HG03097 (cell line): ENCODE results near the gene PXN.
"Not testable (repeated sequence)": the region's sequence is repeated elsewhere in the genome, so short reads cannot be mapped to it uniquely, and the experiment has no call there.

Source experiments
- ATAC-seq: cut with Tn5 transposase; IDR thresholded peaks from one replicate; pipeline ENCODE4 v1.9.1; 2021; ENCODE audit not compliant: unreplicated experiment, low FRiP score

PXN gene

DNA sequence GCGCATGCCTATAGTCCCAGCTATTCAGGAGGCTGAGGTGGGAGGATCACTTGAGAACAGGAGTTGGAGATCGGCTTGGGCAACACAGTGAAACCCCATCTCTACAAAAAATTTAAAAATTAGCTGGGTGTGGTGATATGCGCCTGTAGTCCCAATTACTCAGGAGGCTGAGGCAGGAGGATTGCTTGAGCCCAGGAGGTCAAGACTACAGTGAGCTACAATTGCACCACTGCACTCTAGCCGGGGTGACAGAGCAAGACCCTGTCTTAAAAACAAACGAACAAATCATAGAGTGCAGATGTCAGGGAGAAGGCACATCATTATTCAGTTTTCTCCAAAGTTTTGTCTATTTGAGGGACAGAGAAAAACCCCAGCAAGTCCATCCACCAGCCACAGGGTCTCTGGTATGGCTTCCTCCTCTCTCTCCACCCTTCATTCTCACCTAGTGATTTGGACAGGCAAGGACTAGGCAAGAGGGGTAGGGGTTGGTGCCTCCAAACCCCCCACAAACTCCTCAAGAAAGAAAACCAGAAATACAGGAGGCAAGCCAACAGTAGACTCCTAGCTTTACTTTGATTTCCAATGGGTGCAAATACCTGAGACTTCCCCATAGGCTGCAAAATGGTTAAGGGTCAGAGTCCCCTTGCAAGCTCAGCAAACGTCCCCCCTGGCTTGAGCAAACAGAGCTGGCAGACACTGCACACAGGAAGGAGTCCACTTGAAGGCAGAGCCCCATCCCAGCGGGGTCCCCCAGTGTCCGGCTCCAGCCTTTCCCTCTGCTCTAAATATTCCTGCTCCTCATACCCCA, 38.1 kb downstream of the PXN start:
- no peak for ATAC-seq

DNA sequence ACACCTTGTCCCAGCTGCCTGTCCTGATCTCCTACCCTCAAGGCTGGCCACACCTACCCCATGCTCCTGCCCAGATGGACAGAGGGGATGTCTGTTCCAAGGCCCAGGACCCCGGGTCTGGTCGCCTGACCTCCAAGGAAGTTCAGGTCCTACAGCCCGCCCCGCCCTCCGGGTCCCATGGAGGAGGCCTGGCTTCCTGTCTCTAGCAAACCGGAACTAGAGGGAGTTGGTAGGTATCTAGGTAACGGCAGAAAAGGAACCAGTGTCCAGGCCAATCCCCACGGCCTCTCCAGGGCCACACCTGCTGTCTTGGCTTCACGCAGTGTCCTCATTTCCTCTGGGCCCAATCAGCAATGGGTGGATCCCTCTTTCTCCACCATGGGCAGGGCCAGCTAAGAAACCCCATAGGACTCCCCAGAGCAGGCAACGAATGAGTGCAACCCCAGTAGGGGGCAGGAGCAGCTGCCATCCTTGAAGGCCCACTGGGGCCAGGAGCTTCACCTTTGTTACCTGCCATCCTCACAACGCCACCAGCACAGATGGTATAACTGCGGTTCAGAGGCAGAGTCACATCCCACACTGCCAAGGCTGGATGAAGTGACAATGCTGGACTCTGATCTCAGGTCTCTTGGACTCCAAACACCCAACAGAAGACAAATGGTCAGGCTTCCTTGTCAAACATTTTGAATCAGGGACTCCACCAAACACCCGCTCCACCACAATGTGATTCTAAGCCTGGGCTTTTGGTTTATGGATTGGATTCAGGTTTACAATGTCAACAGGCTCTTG, 39.5 kb downstream of the PXN start:
- no peak for ATAC-seq

DNA sequence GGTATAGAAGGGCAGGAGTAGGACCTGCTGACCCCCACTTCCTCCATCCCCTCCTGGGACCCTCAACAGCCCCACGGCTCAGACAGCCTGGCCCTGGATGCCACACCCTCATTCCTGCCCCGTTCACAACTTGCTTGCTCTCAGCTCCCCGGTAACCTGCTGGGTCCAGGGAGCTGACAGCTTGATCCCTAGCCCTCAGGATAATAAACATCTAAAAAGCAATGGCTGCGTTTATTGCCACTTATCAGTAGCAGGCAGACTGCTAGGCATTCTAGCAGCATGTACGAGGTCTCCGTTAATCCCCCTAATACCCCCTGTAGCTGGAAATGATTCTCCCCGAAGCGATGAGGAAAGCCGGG, 40.4 kb downstream of the PXN start:
- ATAC-seq: no peak

DNA sequence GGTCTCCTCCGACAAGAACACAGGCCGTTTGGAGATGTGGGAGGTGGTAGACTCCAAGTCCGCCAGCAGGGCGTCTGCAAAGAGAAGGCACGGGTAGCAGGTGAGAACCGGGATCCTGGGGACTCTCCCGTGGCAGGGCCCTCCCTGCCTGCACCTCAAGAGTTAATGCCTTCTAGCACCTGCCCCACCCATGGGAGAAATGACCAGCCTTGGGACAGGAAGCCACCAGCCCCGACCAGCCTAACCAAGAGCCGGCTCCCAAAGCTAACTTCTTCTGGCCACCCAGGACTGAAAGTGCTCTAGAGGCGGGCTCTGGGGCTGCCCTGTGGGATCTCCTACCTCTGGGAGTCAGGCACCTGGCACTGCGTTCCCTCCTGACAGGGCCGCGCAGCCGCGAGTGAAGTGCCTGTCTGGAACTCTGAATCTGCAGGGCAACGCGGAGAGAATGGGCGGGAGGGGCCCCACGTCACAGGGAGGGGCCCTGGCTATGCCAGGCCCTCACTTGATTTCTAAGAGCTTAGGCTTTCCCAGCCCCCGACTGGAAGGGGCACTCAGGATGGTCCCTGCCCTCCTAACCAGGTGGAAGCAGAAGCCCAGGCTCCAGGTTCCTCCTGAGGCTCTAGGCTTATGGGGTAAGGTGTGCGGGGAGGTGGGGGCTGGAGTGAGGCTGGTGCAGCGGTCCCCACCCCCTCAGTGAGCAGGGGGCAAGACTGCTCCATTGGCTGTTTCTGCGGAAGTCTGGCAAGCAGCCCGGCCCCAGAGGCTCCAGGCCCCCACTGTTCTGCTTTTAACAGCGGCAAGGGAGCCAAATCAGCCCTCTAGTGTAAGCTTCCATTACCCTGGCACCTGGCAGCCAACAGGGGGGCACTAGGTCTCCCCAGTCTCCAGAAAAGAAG, 41.0 kb downstream of the PXN start:
- ATAC-seq: no peak

DNA sequence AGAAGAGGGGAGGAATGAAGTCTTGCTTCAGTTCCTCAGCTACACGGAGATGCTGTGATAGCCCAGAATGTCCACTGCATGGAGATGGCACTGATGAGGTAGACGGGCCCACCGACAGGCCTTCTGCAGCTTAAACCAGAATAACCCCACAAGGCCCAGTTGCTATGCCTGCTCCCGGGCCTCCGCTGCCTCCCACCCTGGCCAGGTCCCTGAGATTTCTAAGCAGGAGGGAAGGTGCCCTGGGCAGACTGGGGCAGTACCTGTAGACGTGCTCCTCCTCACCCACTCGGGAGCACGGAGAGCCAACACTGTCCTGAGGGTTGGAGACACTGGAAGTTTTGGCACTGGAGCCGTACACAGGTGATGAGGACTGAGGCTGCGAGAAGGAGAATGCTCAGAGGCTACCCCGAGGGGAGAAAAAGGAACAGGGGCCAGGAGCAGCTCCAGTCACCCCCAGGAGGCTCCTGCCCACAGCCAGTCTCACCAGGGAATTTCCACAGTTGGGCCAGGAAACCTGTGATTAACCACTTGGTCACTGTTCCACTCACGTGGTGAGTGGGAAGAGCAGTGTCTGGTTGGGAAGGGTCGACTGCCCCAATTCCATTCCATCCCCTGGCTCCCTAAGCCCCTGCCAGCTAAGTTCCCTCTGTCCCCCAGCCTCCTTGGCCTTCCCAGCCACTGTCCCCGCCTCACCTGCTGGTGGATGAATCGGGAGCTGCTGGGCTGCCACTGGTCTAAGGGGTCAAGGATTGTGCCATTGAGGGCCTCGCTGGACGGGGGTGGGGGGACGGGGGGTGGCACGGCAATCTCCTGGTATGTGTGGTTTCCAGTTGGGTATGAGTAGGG, 41.8 kb downstream of the PXN start:
- ATAC-seq: no peak

DNA sequence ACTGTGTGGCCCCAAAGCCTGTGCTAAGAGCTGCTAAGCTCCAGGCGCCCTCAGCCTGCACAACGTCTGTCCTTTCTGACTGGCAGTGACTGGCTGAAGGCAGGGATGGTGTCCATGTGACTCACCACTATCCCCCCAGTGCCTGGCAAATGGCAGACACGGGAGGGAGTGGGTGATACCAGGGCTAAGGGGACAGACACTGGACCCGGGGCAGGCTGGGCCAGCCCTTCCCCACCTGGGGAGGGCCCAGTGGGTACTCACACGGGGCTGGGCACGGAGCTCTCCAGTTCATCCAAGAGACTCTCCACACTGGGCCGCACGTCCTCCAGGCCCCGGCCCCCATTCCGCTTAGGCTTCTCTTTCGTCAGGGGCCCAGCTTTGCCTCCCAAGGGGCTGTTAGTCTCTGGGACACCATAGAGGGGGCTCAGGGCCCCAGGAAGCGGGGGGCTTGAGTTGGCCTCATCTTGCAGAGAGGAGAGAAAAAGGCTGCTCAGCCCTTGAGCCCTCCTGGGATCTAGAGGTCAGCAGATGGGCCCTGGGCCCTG, 43.2 kb downstream of the PXN start:
- ATAC-seq: no peak

DNA sequence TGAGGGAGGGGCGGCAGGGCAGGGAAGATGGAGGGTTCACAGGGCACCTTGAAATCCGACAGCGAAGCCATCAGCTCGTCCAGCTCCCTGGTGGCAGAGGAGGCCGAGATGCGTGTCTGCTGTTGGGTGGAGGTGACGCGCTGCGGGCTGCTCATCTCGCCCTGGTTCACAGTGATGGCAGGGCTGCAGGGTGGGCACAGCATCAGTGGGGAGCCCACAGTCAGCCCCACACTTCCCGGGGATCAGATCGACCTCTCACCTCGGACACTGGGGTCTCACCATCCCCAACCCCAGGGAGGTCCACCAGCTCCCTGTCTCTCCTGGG, 44.0 kb downstream of the PXN start:
- no peak for ATAC-seq

DNA sequence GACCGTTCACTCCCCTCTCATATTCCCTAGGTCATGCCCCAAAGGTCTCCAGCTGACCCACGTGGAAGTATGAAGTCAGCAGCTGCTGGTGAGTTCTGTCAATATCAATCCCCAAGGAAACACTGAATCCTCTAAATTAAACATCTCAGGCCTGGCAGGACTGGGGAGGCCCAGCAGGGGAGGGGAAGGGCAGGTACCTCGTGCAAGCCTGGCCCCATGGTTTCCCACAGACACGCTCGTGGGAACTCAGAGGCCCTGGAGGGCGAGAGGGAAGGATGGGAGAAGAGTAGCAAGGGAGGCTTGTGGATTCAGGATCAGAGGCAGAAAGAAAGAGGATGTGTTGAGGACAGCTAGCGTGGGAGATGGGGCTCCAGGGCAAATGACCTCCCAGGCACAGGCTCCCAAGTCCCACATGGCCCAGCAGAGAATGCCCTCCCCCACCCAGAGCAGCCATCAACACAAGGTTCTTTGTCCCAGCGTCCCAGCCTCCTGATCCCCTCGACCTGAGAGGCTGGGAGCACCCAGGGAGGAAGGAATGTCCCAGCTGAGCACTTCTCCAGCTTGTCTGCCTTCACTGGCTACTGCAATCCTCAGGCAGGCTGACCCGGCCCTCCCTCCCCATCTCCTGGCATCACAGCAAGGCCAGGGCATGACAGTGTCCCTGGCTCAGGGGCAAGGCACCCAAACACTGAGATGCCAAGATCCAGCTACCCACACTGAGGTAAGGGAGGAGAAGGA, 44.5 kb downstream of the PXN start:
- no peak for ATAC-seq

DNA sequence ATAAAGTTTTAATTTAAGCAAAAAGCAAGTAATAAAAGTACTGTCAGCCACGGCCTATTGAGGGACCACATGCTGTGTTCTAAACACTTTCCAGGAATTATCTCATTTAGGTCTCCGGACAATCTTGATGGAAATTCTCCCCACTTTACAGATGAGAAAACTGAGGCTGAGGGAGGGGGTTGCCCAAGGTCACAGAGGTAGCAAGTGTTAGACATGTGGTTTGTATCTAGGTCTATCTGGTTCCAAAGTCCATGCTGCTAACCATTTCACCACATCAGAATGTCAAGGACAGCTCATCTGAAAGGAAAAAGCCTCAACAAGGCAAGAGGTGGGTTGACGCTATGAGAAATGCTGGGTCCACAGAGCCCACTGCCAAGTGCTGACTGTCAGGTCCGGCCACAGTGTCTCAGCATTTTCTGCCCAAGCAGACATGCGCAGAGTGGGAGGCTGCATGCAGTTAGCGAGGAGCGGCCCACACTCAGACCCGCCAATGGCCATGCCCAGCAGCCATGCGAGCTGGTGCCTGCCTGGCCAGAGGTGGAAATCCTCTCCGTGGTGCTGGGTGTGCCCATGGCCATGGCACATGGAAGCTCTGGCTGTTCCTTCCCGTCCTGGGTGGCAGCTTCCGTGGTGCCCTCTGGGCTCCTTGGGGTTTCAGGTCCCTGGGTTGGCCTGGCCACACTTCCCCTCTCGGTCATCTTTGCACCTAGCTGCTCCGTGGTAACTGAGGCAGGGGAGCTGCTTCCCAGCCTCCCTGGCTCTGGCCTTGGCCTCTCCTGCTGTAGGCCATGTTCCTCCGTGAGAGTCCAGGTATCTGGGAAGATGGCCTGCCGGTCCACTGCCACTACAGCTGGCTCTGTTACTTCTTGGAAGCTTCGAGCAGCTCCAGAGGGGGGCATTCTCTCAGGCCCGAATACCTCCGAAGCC, 46.6 kb downstream of the PXN start:
- ATAC-seq: no peak

DNA sequence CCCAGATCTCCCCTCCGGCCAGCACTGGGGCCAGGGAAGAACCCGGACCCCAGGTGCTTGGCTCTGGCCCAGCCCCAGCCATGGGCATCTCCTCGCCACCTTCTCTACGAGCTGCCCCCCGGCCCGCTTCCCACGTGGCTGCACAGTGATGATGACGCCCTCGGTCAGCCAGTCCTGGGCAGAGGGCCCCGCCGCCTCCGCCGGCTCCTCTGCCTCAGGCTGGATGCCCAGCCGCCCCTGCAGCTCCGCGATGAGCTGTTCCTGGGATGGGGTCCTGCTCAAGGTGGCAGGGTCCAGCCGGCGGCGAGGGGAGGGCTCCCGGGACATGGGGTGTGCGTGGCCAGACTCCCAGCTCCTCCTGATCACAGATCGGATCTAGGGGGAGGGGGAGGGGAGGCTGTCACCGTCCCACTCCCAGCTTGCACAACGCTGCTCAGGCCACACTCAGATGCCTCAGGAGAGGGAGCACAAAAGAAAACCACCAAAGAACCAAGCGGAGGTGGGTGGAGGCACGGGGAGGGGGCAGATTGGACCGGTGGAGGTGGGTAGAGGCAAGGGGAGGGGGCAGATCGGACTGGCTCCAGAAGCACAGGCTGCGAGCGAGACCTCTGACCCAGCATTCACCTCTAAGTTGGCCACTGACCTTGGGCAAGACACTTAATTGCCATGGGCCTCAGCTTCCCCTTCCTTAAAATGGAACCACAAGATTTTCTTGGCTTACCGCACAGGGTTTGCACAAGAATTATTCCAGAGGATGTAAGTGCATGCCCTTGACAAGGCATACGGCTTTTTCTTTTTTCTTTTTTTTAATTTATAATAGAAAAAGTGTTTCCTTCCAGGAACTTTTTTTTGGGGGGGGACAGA, 48.6 kb downstream of the PXN start:
- ATAC-seq: no peak

DNA sequence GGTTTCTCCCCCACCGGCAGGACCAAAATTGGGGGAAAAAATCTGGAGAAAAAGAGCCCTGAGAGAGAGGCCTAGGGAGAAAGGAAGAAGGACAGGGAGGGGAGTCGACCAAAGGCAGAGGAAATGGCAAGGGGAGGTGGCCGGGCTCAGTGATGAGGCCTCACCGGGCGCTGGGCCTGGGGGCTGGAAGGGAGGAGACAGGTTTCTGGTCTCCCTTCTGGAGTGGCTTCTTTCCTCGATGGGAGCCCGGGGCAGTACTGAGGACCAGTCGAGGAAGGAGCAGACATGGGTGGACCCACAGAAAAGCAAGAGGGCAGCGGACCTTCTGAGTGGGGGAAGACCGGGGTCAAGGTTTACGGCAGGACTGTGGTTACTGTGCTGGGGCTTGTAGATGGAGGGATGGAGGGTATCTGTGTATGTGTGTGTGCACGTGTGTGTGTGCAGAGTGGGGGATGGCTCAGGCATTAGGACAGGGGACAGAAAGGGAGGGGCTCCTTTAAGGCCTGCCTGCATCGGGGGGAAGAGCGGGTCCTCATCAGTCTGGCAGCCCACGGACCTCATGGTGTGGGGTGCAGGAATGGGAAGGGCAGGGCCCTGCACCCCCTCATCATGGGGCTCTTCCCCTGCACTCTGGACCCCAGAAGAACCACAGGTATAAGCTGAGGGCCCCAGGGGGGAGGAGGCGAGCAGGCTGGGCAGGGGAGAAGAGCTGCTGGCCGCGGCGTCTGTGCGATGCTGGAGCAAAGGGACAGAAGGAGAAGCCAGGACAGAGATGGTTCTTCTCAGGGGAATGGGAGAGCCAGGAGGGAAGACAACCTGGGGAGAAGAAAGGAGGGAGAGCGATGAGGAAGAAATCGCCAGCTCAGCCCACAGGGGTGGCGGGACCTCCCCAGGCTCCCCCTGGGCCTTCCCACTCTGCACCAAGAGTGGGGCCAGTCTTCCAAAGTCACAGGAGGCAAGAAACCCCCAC, 49.5 kb downstream of the PXN start:
- no peak for ATAC-seq

DNA sequence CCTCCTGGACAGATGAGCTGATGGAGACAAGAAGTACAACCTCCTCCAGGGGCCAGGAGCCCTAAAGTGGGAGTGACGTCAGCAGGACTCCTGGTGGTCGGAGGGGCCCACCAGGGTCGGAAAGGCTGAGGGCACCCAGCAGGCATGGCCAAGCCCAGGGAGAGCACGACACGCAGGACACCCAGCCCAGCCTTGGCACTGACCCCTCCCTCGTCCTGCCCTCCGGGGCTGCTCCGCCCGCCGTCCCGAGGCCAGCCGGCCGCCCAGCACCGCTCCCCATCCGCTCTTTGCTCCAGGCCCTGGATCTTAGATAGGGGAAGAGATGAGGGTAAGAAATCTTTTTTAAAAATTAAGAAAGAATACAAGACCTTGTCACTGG, 50.2 kb downstream of the PXN start:
- no peak for ATAC-seq

DNA sequence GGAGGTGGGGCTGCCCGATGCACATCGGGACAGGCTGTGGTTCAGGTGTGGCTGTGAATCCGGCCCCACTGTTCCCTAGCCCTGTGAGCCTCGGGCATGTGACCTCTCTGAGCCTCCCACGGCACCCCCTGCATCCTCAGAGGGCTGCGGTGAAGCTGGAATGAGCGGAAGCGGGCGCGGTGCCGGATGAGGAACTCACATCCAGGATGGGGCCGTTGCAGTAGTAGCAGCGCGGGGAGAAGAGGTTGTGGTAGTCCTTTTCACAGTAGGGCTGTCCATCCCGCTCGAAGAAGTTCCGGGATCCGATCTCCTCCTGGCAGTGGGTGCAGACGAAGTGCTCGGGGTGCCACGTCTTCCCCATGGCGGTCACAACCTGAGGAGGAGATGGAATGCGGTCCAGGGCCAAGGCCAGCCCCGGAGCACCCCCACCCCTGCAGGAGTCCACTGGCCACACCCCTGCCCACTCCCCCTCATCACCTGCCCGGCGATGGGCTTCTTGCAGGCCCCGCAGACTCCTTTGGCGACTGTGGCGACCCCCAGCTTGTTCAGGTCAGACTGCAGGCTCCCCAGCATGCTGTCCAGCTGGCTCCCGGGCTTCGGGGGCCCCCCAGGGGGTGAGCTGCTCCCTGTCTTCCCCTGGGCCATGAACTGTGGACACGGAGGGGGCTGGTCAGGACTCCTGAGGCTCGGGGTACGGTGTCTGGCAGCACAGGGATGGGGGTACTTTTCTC, 50.7 kb downstream of the PXN start:
- no peak for ATAC-seq

DNA sequence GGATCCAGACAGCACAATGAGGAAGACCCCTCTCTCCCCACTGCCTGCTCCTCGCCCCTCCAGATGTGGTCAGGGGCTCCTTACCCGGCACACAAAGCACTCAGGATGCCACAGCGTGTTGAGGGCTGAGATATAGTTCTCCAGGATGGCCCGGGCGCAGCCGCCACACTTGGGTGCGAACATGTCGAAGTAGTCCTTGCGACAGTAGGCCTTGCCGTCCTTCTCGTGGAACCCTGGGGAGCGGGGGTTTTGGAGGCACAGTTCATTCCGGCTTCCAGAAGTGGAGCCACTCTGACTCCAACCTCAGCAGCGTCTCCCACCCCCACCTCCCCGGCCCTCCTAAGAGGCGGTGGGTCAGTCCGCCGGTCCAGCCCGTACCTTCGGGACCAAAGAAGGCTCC, 51.8 kb downstream of the PXN start:
- no peak for ATAC-seq

DNA sequence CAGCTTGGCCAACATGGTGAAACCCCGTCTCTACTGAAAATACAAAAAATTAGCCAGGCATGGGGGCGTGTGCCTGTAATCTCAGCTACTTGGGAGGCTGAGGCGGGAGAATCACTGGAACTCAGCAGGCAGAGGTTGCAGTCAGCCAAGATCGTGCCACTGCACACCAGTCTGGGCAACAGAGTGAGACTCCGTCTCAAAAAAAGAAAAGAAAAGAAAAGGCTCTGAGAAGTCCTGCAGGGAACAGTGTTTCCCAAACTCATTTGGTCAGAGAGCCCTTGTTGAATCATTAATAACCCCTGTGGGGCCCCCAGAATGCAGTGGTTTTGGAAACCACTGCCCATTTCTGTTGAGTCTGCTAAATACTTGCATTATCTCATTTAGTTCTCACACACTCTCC, 52.3 kb downstream of the PXN start:
- not testable (repeated sequence) for ATAC-seq

DNA sequence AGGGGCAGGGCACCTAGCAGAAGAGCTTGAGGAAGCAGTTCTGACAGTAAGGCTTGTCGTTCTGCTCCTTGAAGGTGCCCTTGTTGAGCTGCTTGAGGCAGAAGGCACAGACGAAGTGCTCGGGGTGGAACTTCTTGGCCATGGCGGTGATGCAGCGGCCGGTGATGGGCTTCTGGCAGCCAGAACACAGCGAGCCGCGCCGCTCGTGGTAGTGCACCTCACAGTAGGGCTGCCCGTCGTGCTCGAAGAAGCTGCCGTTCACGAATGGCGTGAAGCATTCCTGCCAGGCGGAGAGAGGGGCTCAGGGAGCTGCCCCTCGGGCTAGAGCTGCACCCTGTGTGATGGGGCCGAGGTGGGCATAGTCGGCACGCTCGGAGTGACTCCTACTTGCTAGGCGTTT, 53.2 kb downstream of the PXN start:
- ATAC-seq: no peak
